ENCODE results near the gene MAGOHB. TPM values are rescaled to one million over a fixed set of nuclear protein-coding genes. Genes with fewer than 3 reads are reported as not detected.
"Not testable (repeated sequence)": the region's sequence is repeated elsewhere in the genome, so short reads cannot be mapped to it uniquely, and the experiment has no call there.

MAGOHB gene
- total RNA-seq, 1 experiment from 2014 or later, result 39.7 TPM

DNA sequence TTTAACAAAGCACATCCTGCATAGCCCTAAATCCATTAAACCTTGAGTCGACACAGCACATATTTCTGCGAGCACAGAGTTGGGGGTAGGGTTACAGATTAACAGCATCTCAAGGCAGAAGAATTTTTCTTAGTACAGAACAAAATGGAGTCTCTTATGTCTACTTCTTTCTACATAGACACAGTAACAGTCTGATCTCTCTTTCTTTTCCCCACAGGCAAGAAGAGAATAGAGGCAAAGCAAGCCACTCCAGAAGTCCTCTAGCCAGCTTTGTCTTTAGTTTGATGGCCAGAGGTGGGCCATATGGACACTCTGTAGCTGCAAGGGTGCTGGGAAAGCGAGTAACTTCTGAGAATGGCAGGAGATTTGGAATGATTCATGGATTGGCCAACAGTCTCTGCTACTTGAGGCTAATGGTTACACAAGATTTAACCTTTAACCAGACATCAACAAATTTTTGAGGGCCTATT is 41.4 kb downstream of the MAGOHB start:
- not testable (repeated sequence) for H3K27me3 ChIP-seq, H3K9me3 ChIP-seq, H3K36me3 ChIP-seq, H3K4me3 ChIP-seq
- DNase-seq, result peak; percentile 20

DNA sequence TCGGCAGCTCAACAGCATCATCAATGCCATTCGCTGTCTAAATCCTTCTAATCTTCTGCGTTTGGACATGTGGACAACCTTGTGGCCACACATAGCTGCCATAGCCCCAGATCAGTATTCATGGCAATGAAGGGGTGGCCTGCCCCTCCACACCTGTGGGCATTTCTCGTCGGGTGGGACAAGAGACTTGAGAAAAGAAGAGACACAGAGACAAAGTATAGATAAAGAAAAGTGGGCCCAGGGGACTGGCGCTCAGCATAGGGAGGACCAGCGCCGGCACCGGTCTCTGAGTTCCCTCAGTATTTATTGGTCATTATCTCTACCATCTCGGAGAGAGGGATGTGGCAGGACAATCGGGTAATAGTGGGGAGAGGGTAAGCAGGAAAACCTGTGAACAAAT is 42.3 kb downstream of the MAGOHB start:
- no peaks in the 10 kb centered on the region for H3K9me3 ChIP-seq
- no peaks in the 10 kb centered on the region for H3K27me3 ChIP-seq
- H3K4me3 ChIP-seq, result no peak overlapping the region
- H3K36me3 ChIP-seq, result no peaks in the 10 kb centered on the region
- no peak for DNase-seq

DNA sequence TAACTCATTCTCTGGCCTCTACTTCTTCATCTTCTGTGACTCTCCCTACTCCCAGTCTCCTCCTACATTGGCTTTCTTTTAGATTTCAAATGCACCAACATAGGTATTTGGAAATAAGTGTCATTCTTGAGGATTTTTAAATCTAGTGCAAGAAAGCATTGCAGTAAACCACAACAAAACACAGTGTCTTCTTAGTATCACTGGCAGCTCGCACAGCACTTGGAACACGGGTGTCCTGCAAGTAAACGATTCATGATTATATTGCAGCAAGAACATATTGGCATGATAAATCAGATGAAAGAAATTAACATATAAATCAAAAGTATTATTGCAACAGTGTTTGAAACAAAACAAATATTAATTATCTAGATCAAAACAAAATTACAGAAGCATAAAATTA is 45.6 kb downstream of the MAGOHB start:
- DNase-seq, result no peak
- H3K4me3 ChIP-seq, result no peak overlapping the region
- no peaks in the 10 kb centered on the region for H3K36me3 ChIP-seq
- no peaks in the 10 kb centered on the region for H3K27me3 ChIP-seq
- H3K9me3 ChIP-seq, result no peaks in the 10 kb centered on the region

DNA sequence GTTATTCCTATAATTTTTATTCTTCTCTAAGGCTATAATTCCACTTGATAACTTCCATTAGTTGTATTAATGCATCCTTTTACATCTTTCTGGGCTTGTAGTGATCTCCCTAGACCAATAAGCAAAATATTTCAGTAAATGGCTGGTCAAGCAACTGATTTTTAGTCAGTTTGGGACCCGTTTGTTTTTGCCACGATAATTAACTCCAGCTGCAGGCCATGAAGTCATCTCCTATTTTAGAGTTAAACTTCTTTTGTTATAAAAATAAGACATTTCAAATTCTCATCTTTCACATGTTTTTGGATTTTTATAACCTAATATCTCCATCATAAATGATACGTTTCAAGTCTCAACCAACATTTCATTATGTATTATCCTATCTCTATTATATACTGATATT is 49.4 kb downstream of the MAGOHB start:
- H3K9me3 ChIP-seq, result no peaks in the 10 kb centered on the region
- no peaks in the 10 kb centered on the region for H3K36me3 ChIP-seq
- no peaks in the 10 kb centered on the region for H3K27me3 ChIP-seq
- H3K4me3 ChIP-seq, result no peak overlapping the region
- no peak for DNase-seq

DNA sequence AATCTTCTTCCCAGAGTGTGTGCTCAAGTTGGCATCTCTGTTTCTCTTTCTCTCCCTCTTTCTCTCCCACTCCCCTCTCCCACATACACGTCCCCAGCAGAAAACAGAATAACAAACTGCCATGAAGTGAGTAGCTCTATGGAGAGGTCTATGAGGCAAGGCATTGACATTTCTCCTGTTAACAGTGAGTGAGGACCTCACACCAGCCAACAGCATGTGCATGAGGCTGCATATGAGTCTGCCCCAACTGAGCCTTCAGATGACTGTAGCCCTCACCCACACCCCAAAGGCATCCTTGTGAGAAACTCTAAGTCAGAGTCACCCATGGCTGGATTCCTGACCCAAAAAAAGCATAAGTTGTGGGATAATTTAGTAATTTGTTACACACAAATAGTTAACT is 50.4 kb downstream of the MAGOHB start:
- DNase-seq, result no peak
- no peak overlapping the region for H3K4me3 ChIP-seq
- no peaks in the 10 kb centered on the region for H3K9me3 ChIP-seq
- no peaks in the 10 kb centered on the region for H3K36me3 ChIP-seq
- no peaks in the 10 kb centered on the region for H3K27me3 ChIP-seq

DNA sequence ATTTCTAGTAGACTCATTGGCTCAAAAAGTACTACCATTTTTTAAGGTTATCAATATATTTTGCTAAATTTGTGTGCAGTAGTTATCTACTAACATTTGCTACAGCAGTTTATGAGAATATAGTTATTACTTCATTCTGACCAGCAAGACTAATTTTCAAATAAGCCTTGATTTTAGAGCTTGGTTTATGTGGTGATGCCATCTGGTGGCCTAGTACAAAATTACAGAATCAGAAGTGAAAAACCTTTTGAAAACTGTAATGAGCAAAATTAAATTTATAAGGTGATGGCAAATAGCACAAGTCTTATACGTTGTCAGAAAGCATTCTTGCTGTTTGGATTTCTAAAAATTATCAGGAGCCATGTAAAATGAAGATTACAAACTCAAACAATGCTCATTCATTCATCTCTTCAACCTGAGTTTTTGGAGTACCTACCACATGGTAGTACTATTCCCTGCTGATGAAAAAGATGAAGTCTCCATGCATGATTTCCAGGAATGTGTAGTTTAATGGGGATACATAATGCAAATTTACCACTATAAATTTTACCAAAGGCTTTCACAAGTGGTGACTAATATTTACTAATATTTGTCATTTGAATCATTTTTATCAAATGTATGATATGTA is 51.0 kb downstream of the MAGOHB start:
- DNase-seq, result no peak
- Histone ChIP-seq H3K4me3 (no peak overlapping the region), H3K36me3 (no peaks in the 10 kb centered on the region), H3K27me3 (no peaks in the 10 kb centered on the region), H3K9me3 (no peaks in the 10 kb centered on the region)

DNA sequence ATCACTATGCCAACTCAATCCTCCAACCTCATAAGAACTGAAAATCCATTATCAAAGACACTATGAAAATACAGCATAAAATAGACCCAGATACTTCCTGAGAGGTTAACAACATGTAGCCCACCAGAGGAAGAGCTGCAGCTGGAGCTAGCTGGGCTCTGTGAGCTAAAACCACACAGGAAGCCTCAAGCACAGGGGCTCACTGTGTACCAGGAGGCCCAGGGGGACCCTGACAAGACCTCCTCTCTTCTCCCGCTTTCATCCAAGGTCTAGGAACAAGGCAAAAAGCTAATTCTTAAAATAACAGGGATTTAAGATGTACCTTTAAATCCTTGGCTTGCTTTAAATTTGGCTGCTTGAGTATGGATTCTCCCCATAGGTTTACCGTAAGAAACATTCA is 54.2 kb downstream of the MAGOHB start:
- Histone ChIP-seq H3K9me3 (no peaks in the 10 kb centered on the region), H3K36me3 (no peaks in the 10 kb centered on the region), H3K4me3 (no peak overlapping the region), H3K27me3 (no peaks in the 10 kb centered on the region)
- no peak for DNase-seq

DNA sequence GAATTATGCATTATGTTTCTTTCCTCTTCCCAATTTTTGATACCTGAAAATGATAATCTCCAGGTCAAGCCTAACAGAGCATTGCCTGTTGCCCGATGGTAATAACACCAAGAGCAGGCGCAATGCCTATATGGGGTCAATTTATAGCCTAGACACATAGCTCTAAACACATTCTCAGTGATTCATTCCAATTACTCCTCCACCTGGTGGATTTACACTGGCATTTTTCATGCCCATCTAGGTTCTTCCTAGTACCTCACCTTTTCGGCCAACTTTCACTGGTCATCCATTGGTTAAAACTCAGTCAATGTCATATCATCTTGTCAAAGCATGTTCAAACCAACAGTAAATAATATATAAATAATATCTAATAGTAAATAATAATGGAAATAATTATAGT is 54.6 kb downstream of the MAGOHB start:
- Histone ChIP-seq H3K4me3 (no peak overlapping the region), H3K36me3 (no peaks in the 10 kb centered on the region), H3K9me3 (no peaks in the 10 kb centered on the region), H3K27me3 (no peaks in the 10 kb centered on the region)
- no peak for DNase-seq

DNA sequence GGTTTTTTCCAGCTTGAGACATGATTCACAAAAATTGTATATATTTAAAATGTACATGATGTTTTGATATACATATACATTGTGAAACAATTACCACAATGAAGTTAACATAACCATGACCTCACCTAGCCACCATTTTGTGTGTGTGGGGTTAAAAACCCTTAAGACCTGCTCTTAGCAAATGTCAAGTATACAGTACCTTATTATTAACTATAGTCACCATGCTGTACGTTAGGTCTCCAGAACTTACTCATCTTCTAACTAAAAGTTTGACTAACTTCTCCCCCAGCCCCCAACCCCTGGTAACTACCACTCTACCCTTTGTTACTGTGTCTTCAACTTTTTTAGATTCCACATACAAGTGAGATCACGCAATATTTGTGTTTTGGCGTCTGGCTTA is 55.1 kb downstream of the MAGOHB start:
- no peak overlapping the region for H3K4me3 ChIP-seq
- DNase-seq, result no peak
- H3K27me3 ChIP-seq, result no peaks in the 10 kb centered on the region
- no peaks in the 10 kb centered on the region for H3K9me3 ChIP-seq
- H3K36me3 ChIP-seq, result no peaks in the 10 kb centered on the region

DNA sequence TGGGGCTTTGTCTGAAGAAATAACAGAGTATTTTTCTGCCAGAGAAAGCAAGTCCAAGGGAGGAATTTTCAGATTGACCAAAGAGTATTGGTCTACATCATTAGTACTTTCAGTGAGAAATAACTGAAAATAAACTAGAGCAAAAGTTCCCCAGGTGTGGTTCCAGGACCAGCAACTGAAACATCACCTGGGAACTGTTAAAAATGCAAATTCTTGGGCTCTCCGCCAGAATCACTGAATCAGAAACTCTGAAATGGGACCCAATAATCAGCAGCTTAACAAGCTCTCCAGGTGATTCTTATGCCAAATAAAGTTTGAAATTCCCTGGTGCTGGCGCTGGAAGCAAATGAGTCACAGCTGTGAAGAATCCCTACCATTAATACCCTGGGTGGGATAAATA is 55.6 kb downstream of the MAGOHB start:
- H3K9me3 ChIP-seq, result no peaks in the 10 kb centered on the region
- no peak overlapping the region for H3K4me3 ChIP-seq
- DNase-seq, result peak; percentile 7
- H3K27me3 ChIP-seq, result no peaks in the 10 kb centered on the region
- H3K36me3 ChIP-seq, result no peaks in the 10 kb centered on the region

DNA sequence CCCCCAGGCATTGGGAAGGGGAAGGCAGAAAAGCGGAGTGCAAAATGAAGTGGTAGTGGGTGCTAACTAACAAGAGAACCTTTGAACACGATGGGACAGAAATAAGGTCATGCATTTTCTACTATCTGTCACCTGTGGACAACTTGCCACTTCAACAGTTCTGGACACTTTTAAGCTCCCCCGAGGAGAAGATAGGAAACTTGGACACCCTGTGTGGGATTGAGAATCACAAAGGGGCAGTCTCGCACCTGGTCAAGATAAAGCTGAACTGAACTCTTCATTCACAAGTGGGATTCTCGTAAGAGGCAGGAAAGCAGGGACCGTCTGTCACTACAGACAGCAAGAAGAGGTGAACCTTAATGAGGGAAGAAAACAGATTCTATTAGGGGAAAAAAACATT is 56.1 kb downstream of the MAGOHB start:
- H3K36me3 ChIP-seq, result no peaks in the 10 kb centered on the region
- DNase-seq, result no peak
- H3K27me3 ChIP-seq, result no peaks in the 10 kb centered on the region
- no peaks in the 10 kb centered on the region for H3K9me3 ChIP-seq
- no peak overlapping the region for H3K4me3 ChIP-seq

DNA sequence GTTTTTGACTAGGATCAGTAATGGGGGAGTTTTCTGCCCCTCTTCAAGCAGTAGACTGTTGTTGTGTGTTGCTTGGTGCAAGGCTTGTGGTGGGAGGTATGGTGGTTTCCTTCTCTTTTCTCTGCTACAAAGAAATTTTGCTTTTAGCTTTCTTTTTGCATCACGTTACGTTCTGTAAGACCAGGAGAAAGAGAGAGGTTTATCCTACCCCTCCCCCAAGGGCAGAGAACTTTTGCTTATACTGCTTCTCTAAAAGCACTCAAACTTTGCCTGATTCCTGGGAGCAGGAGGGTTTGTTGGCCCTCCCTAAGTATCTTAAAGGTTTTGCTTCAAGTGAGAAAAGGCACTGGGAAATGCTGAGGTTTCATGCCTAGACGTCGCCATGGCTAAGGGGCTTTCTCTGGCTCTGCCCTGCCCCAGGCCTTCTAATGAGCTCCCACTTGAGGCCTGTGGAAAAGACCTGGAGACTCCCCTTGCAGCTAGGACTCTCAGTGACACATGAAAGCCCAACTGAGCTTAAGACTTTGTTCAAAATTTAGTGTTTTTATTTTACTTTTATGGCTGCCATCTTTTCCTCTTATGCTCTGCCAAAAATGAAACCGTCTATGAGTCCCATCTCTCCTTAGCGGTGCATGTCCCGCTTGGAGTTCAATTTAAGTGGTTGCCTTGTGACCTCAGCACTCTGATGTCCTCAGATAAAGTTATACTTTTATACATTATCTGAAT is 58.5 kb downstream of the MAGOHB start:
- Histone ChIP-seq H3K4me3 (no peak overlapping the region), H3K36me3 (no peaks in the 10 kb centered on the region), H3K27me3 (no peaks in the 10 kb centered on the region), H3K9me3 (0 out of 2 replicates have a peak, but pooled peaks cover 3% of the 10 kb centered on the region)
- no peak for DNase-seq

DNA sequence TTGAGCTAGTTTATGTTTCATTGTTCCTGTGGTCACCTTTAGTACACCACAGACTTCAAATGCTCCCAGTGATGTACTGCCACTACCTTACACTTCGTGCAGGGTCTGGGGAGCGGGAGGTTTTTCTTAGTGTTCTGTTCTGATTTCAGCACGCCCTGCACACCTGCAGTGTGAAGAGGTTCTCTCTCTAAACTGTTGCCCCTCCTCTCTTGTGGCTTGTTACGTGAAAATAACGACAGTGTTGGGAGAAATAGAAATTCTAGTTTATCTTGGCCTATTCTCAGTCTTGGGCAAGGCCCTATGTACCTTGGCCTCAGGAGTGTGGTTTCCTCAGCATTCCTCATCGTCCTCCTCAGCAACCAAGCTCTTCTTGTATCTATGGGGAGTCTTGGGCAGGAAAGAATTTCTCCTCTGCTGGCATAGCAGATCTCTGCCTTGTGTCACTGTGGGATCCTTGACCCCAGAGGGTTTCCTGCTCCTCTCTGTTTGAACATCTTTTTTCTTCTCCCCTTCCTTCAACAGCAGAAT is 59.1 kb downstream of the MAGOHB start:
- Histone ChIP-seq H3K4me3 (no peak overlapping the region), H3K9me3 (0 out of 2 replicates have a peak, but pooled peaks cover 3% of the 10 kb centered on the region), H3K36me3 (no peaks in the 10 kb centered on the region), H3K27me3 (no peaks in the 10 kb centered on the region)
- DNase-seq, result no peak

Other genes starting within 250 kb of the MAGOHB start
- gene KLRK1, start 223.6 kb downstream of the MAGOHB start, total RNA-seq (2014; rRNA removed; shearing (Covaris generic); ENCODE audit: low replicate concordance), result not detected in 2 replicates
- gene KLRC4, start 203.9 kb downstream of the MAGOHB start, total RNA-seq (2014; rRNA removed; shearing (Covaris generic); ENCODE audit: low replicate concordance), result not detected in 2 replicates
- gene KLRC3, start 193.0 kb downstream of the MAGOHB start, total RNA-seq (2014; rRNA removed; shearing (Covaris generic); ENCODE audit: low replicate concordance), result not detected in 2 replicates
- not detected in 2 replicates for gene KLRC2, start 177.6 kb downstream of the MAGOHB start, total RNA-seq (2014; rRNA removed; shearing (Covaris generic); ENCODE audit: low replicate concordance)
- not detected in 2 replicates for gene KLRC1, start 160.2 kb downstream of the MAGOHB start, total RNA-seq (2014; rRNA removed; shearing (Covaris generic); ENCODE audit: low replicate concordance)
- 1.8 and 4.8 TPM in 2 replicates for gene EIF2S3B, start 107.7 kb downstream of the MAGOHB start, total RNA-seq (2014; rRNA removed; shearing (Covaris generic); ENCODE audit: low replicate concordance)
- gene STYK1, start 60.4 kb upstream of the MAGOHB start, total RNA-seq (2014; rRNA removed; shearing (Covaris generic); ENCODE audit: low replicate concordance), result not detected in 2 replicates
- 325 and 352 TPM in 2 replicates for gene YBX3, start 109.7 kb upstream of the MAGOHB start, total RNA-seq (2014; rRNA removed; shearing (Covaris generic); ENCODE audit: low replicate concordance)
- gene TAS2R7, start 189.0 kb upstream of the MAGOHB start, total RNA-seq (2014; rRNA removed; shearing (Covaris generic); ENCODE audit: low replicate concordance), result not detected in 2 replicates
- gene TAS2R8, start 193.7 kb upstream of the MAGOHB start, total RNA-seq (2014; rRNA removed; shearing (Covaris generic); ENCODE audit: low replicate concordance), result not detected in 2 replicates
- gene TAS2R9, start 196.6 kb upstream of the MAGOHB start, total RNA-seq (2014; rRNA removed; shearing (Covaris generic); ENCODE audit: low replicate concordance), result not detected in 2 replicates
- gene TAS2R10, start 212.7 kb upstream of the MAGOHB start, total RNA-seq (2014; rRNA removed; shearing (Covaris generic); ENCODE audit: low replicate concordance), result not detected in 2 replicates
- gene PRR4, start 235.9 kb upstream of the MAGOHB start, total RNA-seq (2014; rRNA removed; shearing (Covaris generic); ENCODE audit: low replicate concordance), result not detected in 2 replicates